Muscle layer of duodenum (tissue), 2 donors: ENCODE data around the gene LMAN2L.
A peak's percentile ranks its signal among the peaks of the same experiment; 100 is the strongest.

Experiments
- H3K27ac ChIP-seq: one replicate; pipeline ENCODE4 v1.7.0; 2013; ENCODE audit warnings: mild to moderate bottlenecking, low read length
- H3K27me3 ChIP-seq: one replicate; pipeline ENCODE4 v1.7.0; 2013; ENCODE audit warnings: low read depth, mild to moderate bottlenecking, control low read depth, low read length
- H3K36me3 ChIP-seq, 2 donors: one replicate each; pipeline ENCODE4 v1.7.0; 2013; ENCODE audit warnings: low read length in 2 of 2, control low read depth in 1 of 2, mild to moderate bottlenecking in 1 of 2; ENCODE audit not compliant: insufficient read depth in 2 of 2, control insufficient read depth in 1 of 2
- H3K4me1 ChIP-seq, 2 donors: one replicate each; pipeline ENCODE4 v1.7.0; 2013; ENCODE audit warnings: low read length in 2 of 2, mild to moderate bottlenecking in 2 of 2, control low read depth in 1 of 2, moderate library complexity in 1 of 2; ENCODE audit not compliant: insufficient read depth in 2 of 2, control insufficient read depth in 1 of 2
- H3K4me3 ChIP-seq, 2 donors: one replicate each; pipeline ENCODE4 v1.7.0; 2013; ENCODE audit warnings: low read length in 2 of 2, low read depth in 1 of 2, mild to moderate bottlenecking in 1 of 2
- H3K9me3 ChIP-seq, 2 donors: one replicate each; pipeline ENCODE4 v1.7.0; 2013; ENCODE audit warnings: low read length in 2 of 2, control low read depth in 1 of 2, mild to moderate bottlenecking in 1 of 2; ENCODE audit not compliant: control insufficient read depth in 1 of 2
- donor health status: healthy.

Gene LMAN2L

DNA sequence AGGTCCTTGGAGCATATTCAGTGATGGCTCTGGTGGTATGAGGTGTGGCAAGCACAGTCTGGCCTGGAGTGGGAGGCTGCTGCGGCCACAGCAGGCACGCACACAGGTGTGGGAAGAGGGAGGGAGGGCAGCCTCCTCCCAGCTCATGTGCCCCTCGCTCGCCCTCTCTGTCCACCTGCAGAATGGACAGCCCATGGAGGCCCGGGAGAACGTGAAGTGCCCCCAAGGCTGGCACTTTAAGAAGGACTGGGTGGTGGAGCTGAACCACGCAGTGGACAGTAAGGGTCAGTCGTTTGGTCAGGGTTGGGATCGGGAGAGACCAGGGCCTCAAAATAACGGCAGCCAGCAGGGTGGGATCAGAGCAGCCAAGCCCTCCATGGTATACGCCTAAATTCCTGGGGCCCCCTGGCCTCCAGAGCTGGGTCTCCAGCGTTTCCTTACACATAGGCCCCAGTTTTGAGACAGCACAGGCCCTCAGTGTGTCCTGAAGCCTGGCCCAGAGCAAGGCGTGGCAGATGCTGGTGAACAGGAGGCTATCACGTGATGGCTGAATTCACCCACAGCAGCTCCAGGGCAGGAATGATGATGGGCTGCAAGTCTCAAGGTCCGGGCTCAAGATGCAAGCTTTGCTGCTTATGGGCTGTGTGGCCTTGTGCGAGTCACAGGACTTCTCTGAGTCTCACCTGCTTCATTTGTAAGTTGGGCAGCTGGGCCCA, 49.4 kb downstream of the LMAN2L start:
- no peaks in the 10 kb centered on the region for H3K27me3 ChIP-seq
- H3K36me3 ChIP-seq: no peaks in the 10 kb centered on the region
- no peak overlapping the region for H3K4me3 ChIP-seq
- no peaks in the 10 kb centered on the region for H3K9me3 ChIP-seq
- H3K27ac ChIP-seq: no peak overlapping the region
- peaks cover 0 to 8% of the 10 kb centered on the region in 2 donors for H3K4me1 ChIP-seq

DNA sequence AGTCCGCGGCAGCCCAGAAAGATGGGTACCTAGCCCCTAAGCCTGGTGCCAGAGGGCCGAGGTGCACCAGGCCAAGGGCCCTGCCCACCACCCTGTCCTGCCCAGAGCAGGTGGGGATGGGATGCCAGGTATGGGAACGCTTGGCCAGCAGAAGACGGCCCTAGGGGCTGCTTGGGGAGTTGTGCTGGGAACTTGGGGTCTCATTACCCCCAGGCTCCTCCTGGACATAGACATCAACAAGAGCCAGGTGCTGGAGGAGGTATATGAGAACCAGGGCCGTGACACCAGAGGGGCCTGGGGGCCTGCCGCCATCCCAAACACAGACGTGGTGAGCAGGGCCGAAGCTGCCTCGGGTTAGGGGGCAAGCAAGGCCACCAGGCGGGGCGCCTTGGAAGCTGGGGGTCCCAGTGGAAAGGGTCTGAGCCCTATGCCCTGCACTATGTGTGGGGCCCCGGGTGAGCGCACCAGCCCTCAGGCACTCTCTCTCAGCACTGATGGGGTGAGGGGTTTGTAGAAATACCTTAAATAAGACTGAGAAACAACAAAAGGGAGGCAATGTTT, 50.4 kb downstream of the LMAN2L start:
- Histone ChIP-seq H3K9me3 (no peaks in the 10 kb centered on the region), H3K4me1 (peaks cover 0 to 13% of the 10 kb centered on the region in 2 donors)

DNA sequence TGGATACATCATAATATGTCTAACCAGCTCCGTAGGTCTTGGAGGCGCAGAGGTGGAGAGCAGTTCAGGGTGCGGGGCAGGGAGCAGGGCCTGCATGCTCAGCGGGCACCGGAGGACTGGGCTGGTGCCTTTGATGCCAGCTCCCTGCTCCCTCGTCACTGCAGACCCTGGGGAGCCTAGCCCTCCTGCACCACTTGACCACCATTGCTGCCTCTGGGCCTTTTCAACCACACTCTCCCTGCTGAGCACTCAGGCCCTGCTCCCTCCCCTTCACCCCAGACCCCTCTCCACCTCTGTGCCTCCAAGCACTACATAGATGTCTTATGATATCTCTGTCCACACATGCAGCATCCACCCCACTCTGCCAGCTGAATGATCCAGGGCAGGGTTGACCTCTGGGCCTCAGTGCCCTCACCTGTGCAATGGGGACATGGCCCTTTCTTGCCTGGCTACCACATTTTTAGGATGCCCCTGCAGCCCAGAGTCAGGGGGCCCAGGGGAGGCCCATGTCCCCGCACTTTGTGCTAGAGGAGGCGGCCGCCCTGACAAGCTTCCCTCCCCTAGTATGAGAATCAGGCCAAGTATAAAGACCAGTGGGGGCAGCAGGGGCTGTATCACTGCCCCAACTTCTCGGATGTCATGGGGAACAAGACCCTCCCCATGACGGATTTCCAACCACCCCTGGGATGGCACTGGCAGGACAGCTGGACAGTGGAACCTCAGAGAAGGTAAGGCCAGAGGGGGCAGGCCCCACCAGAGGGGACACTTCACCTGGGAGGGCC, 51.0 kb downstream of the LMAN2L start:
- Histone ChIP-seq H3K36me3 (no peaks in the 10 kb centered on the region), H3K9me3 (no peaks in the 10 kb centered on the region), H3K4me1 (peaks cover 0 to 13% of the 10 kb centered on the region in 2 donors), H3K27me3 (no peaks in the 10 kb centered on the region), H3K27ac (no peak overlapping the region), H3K4me3 (no peak overlapping the region)

More for the DNA sequence above, 50.4 kb downstream of the LMAN2L start:
- no peak overlapping the region for H3K4me3 ChIP-seq
- H3K27me3 ChIP-seq: no peaks in the 10 kb centered on the region
- H3K36me3 ChIP-seq: no peaks in the 10 kb centered on the region
- no peak overlapping the region for H3K27ac ChIP-seq

DNA sequence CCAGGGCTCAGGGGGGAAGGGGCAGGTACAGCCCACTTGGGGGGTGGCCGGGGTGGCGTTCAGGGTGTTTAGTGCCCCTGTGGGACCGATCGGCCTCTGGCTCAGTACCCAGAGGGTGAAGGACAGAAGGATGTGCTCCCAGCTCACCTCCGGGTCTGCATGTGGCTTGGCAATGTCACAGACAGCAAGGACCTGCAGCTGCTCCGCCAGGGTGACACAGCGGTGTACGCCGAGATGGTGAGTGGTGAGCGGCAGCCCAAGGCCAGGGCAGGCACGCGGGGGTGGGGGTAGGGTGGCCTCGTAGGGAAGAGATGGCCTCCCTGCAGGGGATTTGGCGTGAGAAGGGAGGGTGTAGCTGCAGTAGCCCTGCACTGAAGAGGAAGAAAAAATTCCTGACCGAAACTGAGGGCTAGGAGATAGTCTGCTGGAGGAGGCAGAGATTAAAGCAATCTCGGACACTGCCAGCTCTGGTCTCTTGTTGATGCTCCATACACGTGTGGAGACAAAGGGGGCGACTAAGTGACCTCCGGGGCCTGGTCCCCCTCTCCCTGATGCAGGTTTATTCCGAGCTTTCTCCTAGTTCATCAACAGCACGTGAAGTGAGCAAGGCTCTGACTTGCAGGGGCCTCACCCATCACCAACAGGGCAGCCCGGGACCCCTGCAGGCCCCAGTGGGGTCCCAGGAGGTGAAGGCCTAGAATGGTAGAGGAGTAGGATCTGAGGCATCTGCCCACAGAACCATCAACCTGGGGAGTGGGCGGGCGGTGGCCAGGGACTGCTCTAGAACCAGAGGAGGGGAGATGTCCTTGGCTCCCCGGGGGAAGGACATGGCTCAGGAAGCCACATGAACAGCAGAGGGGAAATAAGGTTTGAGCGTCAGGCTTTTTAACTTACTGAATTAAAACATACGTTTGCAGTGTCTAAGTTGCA, 51.9 kb downstream of the LMAN2L start:
- Histone ChIP-seq H3K27ac (no peak overlapping the region), H3K36me3 (no peaks in the 10 kb centered on the region), H3K4me3 (no peak overlapping the region), H3K4me1 (peaks cover 0 to 13% of the 10 kb centered on the region in 2 donors), H3K27me3 (no peaks in the 10 kb centered on the region), H3K9me3 (no peaks in the 10 kb centered on the region)

DNA sequence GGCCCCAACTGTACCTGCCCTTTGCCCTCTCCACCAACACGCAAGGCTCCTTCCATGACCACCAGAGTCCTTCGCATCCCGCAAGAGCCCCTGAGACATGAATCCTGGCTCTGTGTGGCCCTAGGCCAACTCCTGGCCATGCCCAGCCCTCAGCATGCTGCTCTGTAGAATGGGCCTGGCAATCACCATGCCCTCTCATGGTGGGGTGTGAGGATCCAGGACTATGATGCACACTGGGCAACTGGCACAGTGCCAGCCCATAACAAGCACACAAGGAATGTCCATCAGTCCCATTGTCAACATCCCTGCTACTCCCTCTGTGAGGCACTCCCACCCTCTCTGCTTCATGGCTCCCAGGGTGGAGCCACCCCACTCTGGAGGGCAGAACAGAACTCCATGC, 52.6 kb downstream of the LMAN2L start:
- H3K27ac ChIP-seq: no peak overlapping the region
- H3K9me3 ChIP-seq: no peaks in the 10 kb centered on the region
- H3K4me1 ChIP-seq: peaks cover 0 to 13% of the 10 kb centered on the region in 2 donors
- no peak overlapping the region for H3K4me3 ChIP-seq
- no peaks in the 10 kb centered on the region for H3K27me3 ChIP-seq
- H3K36me3 ChIP-seq: no peaks in the 10 kb centered on the region

DNA sequence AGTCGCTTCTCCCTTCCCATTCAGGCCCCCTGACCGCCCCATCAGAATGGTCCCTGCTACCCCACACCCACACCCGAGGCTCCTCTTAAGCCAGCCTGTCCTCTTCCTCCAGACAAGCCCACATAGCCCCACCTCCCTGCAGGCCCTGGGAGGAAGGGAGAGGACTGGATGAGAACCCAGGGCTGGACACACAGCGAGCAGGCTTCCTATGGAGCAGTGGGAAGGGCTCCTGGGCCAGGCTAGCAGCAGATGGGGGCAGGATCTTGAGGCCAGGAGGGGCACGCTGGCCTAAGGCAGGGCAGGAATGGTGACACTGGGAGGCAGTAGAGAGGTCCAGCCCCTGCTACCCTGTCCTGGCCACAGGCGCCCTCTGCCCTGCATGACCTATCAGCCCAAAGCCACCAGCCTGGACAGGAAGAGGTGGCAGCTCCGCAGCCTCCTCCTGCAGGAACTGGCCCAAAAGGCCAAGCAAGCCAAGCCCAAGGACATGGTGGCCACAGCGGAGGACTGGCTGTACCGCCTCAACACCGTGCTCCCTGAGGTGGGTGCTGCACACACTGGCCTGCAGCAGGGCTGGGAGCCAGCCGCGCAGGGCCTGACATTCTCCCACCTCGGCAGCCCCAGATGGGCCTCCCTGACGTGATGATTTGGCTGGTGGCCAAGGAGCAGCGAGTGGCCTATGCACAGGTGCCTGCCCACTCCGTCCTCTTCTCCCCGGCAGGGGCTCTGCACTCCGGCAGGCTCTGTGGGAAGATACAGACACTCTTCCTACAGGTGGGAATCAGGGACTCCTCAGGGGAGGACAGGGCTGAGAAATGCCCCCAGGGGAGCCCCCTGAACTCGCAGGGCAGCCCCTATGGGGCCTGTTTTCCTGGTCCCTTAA, 54.0 kb downstream of the LMAN2L start:
- H3K36me3 ChIP-seq: no peaks in the 10 kb centered on the region
- no peaks in the 10 kb centered on the region for H3K27me3 ChIP-seq
- no peaks in the 10 kb centered on the region for H3K9me3 ChIP-seq
- H3K4me1 ChIP-seq: peaks cover 0 to 13% of the 10 kb centered on the region in 2 donors
- peak overlapping the region in 1 of 2 donors; percentile 11 for H3K4me3 ChIP-seq
- H3K27ac ChIP-seq: no peak overlapping the region

DNA sequence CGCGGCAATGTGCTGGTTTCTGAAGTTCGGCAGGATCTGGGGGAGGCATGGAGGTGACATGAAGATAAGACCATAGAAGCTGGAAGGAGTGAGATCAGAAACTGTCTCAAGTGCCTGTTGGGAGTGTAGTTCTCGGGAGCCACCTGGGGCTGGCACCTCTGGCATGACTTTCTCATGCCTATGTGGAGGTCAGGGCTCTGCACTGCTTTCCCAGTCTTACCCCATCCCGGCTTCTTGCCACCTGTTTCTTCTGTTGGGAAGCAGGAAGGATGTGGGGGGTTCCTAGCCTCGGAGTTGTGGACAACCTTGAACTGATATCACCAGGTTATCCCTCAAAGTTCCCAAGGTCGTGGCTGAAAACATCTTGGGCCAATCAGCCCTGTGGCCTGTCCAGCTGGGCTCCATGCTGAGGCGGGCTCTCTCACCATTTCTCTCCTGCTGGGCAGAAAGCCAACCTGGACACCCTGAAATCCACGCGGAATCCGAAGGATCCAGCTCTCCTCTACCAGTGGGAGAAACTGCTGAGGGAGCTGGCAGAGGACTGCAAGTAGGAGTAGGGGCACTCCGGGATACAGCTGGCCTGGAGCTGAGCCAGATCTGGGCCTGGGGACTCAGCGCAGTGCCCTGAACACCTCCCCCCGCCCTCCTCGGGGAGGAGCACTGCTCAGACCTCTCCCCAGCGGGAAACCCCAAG, 54.8 kb downstream of the LMAN2L start:
- Histone ChIP-seq H3K36me3 (no peaks in the 10 kb centered on the region), H3K4me1 (peaks cover 0 to 13% of the 10 kb centered on the region in 2 donors), H3K27me3 (no peaks in the 10 kb centered on the region), H3K9me3 (no peaks in the 10 kb centered on the region), H3K27ac (no peak overlapping the region), H3K4me3 (peak overlapping the region in 1 of 2 donors; percentile 11)

DNA sequence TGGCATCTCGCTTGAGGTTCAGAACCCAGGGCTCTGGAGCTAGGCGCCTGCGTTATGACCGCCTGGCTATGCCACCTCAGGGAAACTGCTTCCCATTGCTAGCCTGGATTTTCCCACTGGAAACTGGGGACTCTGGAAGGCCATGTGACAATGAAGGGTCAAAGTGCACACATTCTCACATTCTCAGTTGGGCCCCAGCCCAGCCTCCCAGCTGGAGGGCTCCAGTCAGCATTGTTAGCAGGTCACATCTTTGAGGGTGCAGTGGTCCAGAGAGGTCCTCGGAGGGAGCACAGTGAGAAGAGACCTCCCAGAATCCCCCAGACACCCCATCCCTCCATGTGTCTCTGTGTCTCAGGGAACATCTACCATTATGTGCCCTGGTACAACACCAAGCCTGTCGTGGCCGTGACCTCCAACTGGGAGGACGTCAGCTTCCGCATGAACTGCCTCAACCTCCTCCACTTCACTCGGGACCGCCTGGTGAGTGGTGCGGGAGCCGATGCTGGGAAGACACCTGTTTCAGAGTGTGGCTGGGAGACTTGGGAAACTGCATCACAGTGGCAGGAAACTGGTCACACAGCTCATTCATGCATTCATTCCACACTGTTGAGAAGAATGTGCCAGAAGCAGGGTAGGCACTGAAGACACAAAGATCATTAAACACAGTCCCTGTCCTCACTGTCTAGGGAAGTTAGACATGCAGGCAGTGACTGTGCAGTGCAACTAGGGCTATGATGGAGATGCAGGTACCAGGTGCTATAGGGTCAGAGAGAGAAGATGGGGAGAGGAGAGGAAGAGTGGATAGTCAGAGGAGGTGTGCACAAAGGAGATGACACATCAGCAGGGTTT, 55.7 kb downstream of the LMAN2L start:
- H3K27ac ChIP-seq: no peak overlapping the region

DNA sequence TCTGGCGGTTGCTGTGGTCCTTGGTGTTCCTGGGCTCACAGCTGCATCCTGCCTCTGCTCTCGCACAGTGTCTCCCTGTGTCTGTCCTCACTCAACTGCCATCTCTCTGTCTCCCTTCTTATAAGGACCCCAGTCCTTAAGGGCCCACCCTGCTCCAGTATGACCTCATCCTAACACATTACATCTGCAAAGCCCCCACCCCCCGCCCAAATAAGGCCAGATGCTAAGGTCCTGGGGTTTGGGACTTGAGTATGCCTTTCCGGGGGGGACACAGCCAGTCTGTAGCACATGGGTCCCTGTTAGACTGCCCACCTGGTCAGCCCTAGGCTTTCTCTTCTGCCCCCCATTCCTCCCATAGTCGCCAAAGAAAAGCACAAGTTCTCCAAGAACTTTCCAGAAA, 56.6 kb downstream of the LMAN2L start:
- Histone ChIP-seq H3K27me3 (no peaks in the 10 kb centered on the region), H3K9me3 (no peaks in the 10 kb centered on the region), H3K36me3 (no peaks in the 10 kb centered on the region), H3K4me1 (peaks cover 0 to 13% of the 10 kb centered on the region in 2 donors), H3K27ac (no peak overlapping the region), H3K4me3 (no peak overlapping the region)

More for the DNA sequence above, 55.7 kb downstream of the LMAN2L start:
- H3K4me1 ChIP-seq: peaks cover 0 to 13% of the 10 kb centered on the region in 2 donors
- H3K9me3 ChIP-seq: no peaks in the 10 kb centered on the region
- no peaks in the 10 kb centered on the region for H3K36me3 ChIP-seq
- H3K27me3 ChIP-seq: no peaks in the 10 kb centered on the region
- H3K4me3 ChIP-seq: no peak overlapping the region
